Measurements from ENCODE around the gene PDE4D.

Gene PDE4D

DNA sequence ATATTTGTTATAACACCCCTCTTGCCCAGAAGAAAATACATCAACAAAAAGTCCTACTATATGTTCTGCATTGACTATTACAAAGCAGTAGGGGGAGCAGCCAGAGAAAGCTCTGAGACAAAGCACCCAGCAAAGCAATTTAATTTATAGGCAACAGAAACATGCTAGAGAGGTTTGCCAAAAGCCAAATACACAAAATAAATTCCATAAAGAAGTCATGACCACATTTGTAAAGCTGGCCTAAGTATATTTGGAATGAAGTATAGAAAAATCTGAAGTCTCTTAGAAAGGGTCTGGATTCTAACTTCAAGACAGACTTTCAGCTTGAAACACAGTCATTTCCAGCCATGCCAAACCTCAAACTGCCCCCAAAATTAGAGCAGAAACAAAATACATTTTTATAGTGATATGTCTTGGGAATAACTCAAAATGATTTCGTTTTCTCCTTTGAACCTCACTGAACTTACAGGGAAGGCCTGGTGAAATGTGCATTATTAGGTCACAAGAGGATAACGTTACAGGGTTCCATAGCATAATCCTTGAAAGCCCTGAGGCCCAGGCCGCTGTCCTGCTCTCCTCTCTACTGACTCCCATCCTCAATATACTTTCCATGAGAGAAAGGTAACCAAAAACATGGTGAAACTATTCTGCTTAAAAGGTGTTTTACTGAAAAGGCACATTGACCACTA lies 858.9 kb downstream of the PDE4D start:
- no peak for DNase-seq

GRCh38 chr5:59027145-59027907 lies 866.2 kb downstream of the PDE4D start:
- no peak for DNase-seq

- no peak for DNase-seq
Observed at GRCh38 chr5:59025734-59026133, 867.8 kb downstream of the PDE4D start.

GRCh38 chr5:59021837-59022514 lies 871.5 kb downstream of the PDE4D start:
- DNase-seq = no peak

- no peak for DNase-seq
Observed at GRCh38 chr5:59021286-59021673, 872.2 kb downstream of the PDE4D start.

GRCh38 chr5:59020611-59021285 lies 872.8 kb downstream of the PDE4D start:
- DNase-seq = no peak

- no peak for DNase-seq
Observed at GRCh38 chr5:59019078-59019477, 874.4 kb downstream of the PDE4D start.

DNA sequence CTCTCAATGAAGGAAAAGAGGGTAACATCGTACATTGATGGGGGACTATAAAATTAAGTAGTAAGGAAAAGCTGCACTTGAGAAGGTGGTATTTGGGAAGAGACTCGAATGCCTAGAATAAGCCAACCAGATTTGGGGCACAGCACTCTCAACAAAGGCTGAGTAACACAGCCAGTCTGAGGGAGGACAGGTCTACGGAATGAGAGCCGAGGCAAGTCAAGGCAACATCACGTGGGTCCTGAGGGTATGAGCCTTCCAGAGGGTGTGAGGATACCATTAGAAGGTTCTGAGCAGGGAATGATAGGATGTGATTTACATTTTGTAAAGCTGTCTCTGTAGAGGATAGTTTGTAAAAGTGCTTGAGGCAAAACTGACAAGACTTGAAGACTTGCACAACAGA lies 876.6 kb downstream of the PDE4D start:
- no peak for DNase-seq

DNA sequence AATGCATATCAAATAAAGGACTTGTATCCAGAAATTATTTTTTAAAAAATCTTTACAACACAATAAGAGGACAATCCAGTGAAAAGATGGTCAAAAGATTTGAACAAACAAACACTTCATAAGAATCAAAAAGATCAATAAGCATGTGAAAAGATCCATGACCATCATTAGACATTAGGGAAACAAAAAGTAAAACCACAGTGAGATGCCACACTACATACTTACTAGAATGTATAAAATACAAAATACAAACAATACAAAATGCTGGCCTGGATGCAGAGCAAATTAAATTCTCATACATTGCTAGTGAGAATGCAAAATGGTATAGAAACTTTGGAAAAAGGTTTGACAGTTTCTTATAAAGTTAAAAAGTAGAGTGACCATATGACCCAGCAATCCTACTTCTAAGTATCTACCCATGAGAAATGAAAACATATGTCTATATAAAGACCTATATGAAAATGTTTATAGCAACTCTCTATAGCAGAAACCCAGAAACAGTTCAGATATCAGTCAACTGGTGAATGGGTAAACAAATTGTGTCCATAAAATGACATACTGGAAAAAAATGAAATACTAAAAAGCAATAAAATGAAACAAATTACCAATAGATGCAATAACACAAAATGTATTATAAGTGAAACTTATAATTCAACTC lies 884.6 kb downstream of the PDE4D start:
- DNase-seq = no peak

GRCh38 chr5:59007460-59008063 lies 886.0 kb downstream of the PDE4D start:
- peak in 1 of 58 donors; percentile 5 for DNase-seq

GRCh38 chr5:59005934-59006701 lies 887.4 kb downstream of the PDE4D start:
- no peak for DNase-seq

DNA sequence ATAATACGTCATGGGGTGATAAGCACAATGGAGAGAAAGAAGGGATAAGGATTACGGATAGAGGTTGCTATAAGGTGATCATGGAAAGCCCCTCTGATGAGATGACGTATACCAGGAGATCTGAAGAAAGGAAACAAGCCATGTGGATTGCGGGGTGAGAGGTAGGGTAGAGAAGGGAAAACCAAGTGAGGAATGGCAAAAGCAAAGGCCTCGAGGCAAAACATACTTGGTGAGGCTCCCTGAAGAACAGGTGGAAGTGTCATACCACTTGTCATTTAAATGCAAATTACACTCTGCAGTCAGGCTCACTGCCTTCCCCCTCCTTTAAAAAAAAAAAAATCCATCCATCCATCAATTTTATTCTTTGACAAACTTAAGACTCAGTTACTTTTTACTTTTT lies 889.9 kb downstream of the PDE4D start:
- DNase-seq = no peak

GRCh38 chr5:59003124-59003523 lies 890.4 kb downstream of the PDE4D start:
- DNase-seq = no peak

GRCh38 chr5:59002162-59002825 lies 891.2 kb downstream of the PDE4D start:
- DNase-seq = no peak

- no peak for DNase-seq
Observed at GRCh38 chr5:59001716-59002115, 891.8 kb downstream of the PDE4D start.

GRCh38 chr5:59001154-59001553 lies 892.4 kb downstream of the PDE4D start:
- no peak for DNase-seq

DNA sequence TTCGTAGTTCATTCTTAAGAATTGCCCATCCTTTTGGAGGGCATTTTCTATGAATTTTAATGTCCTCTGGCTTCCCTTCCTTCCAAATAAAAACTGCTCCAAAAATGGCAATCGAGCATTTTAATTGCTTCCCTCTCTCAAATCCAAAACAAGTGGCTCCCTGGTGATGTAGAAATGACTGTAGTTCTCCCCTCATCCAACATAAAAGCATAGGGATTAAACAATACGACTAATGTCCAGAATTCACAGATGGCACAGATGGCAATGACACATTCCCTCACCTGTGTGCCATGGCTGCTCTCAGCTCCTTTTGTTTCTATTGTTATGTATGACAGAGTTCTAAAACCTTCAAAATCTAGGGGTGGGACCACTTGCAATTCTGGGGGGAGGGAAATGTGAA lies 893.3 kb downstream of the PDE4D start:
- DNase-seq = no peak

- peak in 57 of 58 donors; percentile 20 to 94 (median 75) for DNase-seq
Observed at GRCh38 chr5:58999804-59000203, 893.7 kb downstream of the PDE4D start.

DNA sequence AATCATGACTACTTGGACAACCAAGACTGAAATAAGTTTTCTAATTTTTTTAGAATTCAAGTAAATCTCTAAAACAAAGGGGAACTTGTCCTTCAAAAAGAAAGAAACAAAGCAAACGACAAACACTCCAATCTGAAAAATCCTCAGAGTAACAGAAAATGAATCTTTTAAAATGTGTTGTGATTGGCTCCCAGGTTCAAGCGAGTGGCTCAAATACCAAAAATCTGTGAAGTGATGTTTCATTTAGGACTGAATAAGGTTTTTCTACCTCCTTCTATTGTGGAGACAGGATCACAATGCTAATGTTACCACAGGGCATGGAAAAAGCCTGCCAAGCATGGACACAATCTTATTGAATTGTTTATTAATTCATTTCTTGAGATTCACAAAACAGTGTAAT lies 895.0 kb downstream of the PDE4D start:
- no peak for DNase-seq

Data from anterior cingulate cortex (tissue), 58 donors.